Calu3 (cell line): ENCODE measurements around the gene FOXN3. TPM values are rescaled to one million over a fixed set of nuclear protein-coding genes. Genes with fewer than 3 reads are reported as not detected.

ENCODE experiments used
- BruUV-seq: library from RNA; stranded (reverse); fragments of 400-500 nt; replicated peaks from 2 replicates; lab custom pipeline; 2021; lab: Mats Ljungman, UMichigan
- CTCF ChIA-PET: fragments of 300-600 bp; sonication (Branson Sonifier 250); formaldehyde crosslinking; loops from one replicate; lab custom pipeline; 2022; ENCODE audit warnings: antibody characterized with exemption; lab: Charles Lee
- DNase-seq: peaks from one replicate; pipeline ENCODE4 v3.0.0; 2022
- H3K27ac Mint-ChIP-seq: one replicate; pipeline ENCODE4 v1.8.0; 2022; ENCODE audit warnings: mixed read lengths; ENCODE audit not compliant: unreplicated experiment
- H3K27me3 Mint-ChIP-seq: one replicate; pipeline ENCODE4 v1.8.0; 2022; ENCODE audit warnings: mixed read lengths; ENCODE audit not compliant: unreplicated experiment
- H3K36me3 Mint-ChIP-seq: one replicate; pipeline ENCODE4 v1.8.0; 2022; ENCODE audit warnings: mild to moderate bottlenecking, moderate library complexity, mixed read lengths; ENCODE audit not compliant: insufficient read depth, unreplicated experiment
- H3K4me1 Mint-ChIP-seq: one replicate; pipeline ENCODE4 v1.8.0; 2022; ENCODE audit warnings: mild to moderate bottlenecking, low read depth, mixed read lengths; ENCODE audit not compliant: unreplicated experiment
- H3K4me3 Mint-ChIP-seq: one replicate; pipeline ENCODE4 v1.8.0; 2022; ENCODE audit warnings: mild to moderate bottlenecking, low read depth, moderate library complexity, mixed read lengths; ENCODE audit not compliant: unreplicated experiment
- H3K9me3 Mint-ChIP-seq: one replicate; pipeline ENCODE4 v1.8.0; 2022; ENCODE audit warnings: low read depth, mixed read lengths; ENCODE audit not compliant: unreplicated experiment
- intact Hi-C: fragments of 100-400 bp; cut with micrococcal nuclease; formaldehyde crosslinking; loops from one replicate; pipeline ENCODE4 v1.10.0; 2022; ENCODE audit not compliant: unreplicated experiment
- total RNA-seq: library from RNA; stranded (reverse); gene quantifications from 2 replicates; pipeline ENCODE4 v1.2.3, GENCODE V29; 2022
- TF ChIP-seq, protein P1 (sequence below): fragments of 200-600 bp; IDR thresholded peaks from one replicate; pipeline ENCODE4 v1.8.0; 2022; ENCODE audit warnings: antibody characterized with exemption; ENCODE audit not compliant: unreplicated experiment

FOXN3 gene
- total RNA-seq, 1 experiment from 2014 or later = 11.8 TPM

- no peaks in the 10 kb centered on the region for H3K36me3 Mint-ChIP-seq
- CTCF ChIA-PET = no interaction called here
- no peaks in the 10 kb centered on the region for H3K27me3 Mint-ChIP-seq
- intact Hi-C loops = no loop called here
- BruUV-seq = no TSS peak
- H3K27ac Mint-ChIP-seq = no peak overlapping the region
- DNase-seq = no peak
- H3K9me3 Mint-ChIP-seq = no peaks in the 10 kb centered on the region
- H3K4me3 Mint-ChIP-seq = no peak overlapping the region
- TF ChIP-seq, protein P1, sequence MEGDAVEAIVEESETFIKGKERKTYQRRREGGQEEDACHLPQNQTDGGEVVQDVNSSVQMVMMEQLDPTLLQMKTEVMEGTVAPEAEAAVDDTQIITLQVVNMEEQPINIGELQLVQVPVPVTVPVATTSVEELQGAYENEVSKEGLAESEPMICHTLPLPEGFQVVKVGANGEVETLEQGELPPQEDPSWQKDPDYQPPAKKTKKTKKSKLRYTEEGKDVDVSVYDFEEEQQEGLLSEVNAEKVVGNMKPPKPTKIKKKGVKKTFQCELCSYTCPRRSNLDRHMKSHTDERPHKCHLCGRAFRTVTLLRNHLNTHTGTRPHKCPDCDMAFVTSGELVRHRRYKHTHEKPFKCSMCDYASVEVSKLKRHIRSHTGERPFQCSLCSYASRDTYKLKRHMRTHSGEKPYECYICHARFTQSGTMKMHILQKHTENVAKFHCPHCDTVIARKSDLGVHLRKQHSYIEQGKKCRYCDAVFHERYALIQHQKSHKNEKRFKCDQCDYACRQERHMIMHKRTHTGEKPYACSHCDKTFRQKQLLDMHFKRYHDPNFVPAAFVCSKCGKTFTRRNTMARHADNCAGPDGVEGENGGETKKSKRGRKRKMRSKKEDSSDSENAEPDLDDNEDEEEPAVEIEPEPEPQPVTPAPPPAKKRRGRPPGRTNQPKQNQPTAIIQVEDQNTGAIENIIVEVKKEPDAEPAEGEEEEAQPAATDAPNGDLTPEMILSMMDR = no peak
- no peaks in the 10 kb centered on the region for H3K4me1 Mint-ChIP-seq
Measured at GRCh38 chr14:89293314-89293916, 123.6 kb downstream of the FOXN3 start.

DNA sequence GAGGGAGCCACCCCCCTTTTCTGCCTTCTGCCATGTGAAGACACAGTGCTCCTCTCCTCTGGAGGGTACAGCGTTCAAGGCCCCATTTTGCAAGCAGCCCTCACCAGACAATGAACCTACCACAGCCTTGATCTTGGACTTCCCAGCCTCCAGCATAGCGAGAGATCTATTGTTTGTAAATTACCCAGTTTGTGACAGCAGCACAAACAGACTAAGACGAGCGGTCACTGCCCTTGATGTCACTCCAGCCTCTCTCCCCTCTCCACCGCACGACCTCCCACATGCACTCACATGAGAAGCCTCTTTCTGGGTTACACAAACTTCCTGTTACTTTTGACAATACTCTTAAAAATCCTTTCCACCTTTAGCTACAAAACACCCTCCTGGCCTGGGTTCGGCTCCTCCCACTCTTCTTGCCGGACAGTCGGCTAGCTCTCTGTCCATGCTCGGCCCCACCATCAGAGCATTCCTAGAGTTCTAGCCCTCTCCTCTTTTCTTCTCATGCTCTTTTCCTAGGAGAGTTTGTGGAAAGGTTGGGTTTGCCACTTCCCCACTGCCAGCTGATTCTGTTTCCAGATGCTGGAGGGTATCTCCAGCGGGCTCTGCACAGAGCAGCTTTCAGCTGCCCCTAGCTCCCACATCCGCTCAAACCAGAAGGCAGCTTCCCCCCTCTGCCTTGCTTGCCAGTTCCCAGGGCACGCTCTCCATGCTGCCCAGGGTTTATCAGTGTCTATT lies 124.3 kb downstream of the FOXN3 start:
- no peaks in the 10 kb centered on the region for H3K9me3 Mint-ChIP-seq
- CTCF ChIA-PET = no interaction called here
- intact Hi-C loops = no loop called here
- H3K36me3 Mint-ChIP-seq = no peaks in the 10 kb centered on the region
- DNase-seq = no peak
- H3K4me1 Mint-ChIP-seq = no peaks in the 10 kb centered on the region
- TF ChIP-seq, protein P1 = no peak
- BruUV-seq = no TSS peak
- no peak overlapping the region for H3K27ac Mint-ChIP-seq
- no peak overlapping the region for H3K4me3 Mint-ChIP-seq
- no peaks in the 10 kb centered on the region for H3K27me3 Mint-ChIP-seq

DNA sequence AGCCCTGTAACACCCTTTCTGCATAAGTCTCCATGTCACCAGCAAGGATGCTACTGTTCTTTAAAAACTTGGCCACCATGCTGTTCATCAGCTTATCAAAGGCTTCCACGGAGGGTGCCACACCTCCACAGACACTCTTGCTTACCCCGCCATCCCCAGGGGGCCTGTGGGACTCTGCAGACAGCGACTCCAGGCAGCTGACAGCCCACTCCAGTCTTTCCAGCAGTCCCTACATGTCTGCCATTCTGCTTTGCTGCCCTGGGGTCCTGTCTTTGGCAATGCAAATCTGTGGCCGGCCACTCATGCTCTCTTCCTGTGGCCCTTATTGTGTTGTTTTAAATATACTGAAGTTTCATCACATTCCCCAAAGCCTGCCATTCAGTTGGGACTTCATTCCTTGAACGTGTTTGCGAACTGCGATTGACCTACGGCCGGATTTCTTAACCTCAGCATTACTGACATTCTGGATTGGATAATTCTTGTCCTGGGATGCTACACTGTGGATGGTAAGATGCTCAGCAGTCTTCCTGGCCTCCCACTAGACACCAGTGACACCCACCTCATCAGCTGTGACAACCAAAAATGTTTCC lies 125.6 kb downstream of the FOXN3 start:
- BruUV-seq = no TSS peak
- CTCF ChIA-PET = no interaction called here
- intact Hi-C loops = no loop called here
- Mint-ChIP-seq H3K27ac (no peak overlapping the region), H3K4me1 (no peaks in the 10 kb centered on the region), H3K36me3 (no peaks in the 10 kb centered on the region), H3K9me3 (no peaks in the 10 kb centered on the region), H3K27me3 (no peaks in the 10 kb centered on the region), H3K4me3 (no peak overlapping the region)
- no peak for DNase-seq
- TF ChIP-seq, protein P1 = no peak

DNA sequence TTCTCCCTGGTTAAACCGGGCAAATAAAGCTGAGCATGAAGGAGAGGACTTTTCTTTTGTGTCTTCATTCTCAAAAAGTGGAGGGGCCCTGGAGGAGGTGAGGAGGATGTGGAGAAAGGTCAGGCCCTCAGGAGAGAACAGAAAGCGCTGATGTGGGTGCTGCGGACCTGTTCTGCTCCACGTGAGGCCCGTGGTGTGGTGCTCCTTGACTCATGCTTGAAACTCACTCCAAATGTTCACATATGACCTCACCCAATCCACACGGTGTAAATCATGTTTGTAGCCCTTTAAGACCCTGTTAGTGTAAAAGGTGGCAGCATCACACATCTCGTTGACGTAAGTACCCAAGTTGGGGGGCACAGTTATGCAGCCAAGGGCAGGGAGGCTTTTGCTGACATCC lies 126.2 kb downstream of the FOXN3 start:
- CTCF ChIA-PET = no interaction called here
- no TSS peak for BruUV-seq
- Mint-ChIP-seq H3K36me3 (no peaks in the 10 kb centered on the region), H3K27ac (no peak overlapping the region), H3K27me3 (no peaks in the 10 kb centered on the region), H3K4me1 (no peaks in the 10 kb centered on the region), H3K9me3 (no peaks in the 10 kb centered on the region), H3K4me3 (no peak overlapping the region)
- no peak for DNase-seq
- intact Hi-C loops = no loop called here
- TF ChIP-seq, protein P1 = no peak
